GM23248 (cell line): ENCODE results near the gene NFYB. TPM values are rescaled to one million over a fixed set of nuclear protein-coding genes. Genes with fewer than 3 reads are reported as not detected.

Source experiments
- DNase-seq: peaks from one replicate; pipeline ENCODE4 v3.0.0-alpha.2; 2015
- H2AFZ ChIP-seq: fragments of 200-600 bp; sonication (generic); 2 replicates; pipeline ENCODE4 v1.6.1; 2016; ENCODE audit warnings: antibody characterized with exemption
- H3F3A ChIP-seq: fragments of 200-600 bp; sonication (generic); 2 replicates; pipeline ENCODE4 v1.6.1; 2016; ENCODE audit warnings: mild to moderate bottlenecking, antibody characterized with exemption, mixed run types; ENCODE audit not compliant: insufficient read depth
- H3K27ac ChIP-seq: fragments of 200-600 bp; sonication (generic); 2 replicates; pipeline ENCODE4 v1.5.1; 2016; ENCODE audit warnings: mild to moderate bottlenecking
- H3K27me3 ChIP-seq: fragments of 200-600 bp; sonication (generic); replicated peaks from 2 replicates; pipeline ENCODE4 v1.6.1; 2016; ENCODE audit warnings: mild to moderate bottlenecking; ENCODE audit not compliant: insufficient read depth
- H3K36me3 ChIP-seq: fragments of 200-600 bp; sonication (generic); 2 replicates; pipeline ENCODE4 v1.6.1; 2016; ENCODE audit warnings: low read depth, mild to moderate bottlenecking
- H3K4me1 ChIP-seq: fragments of 200-600 bp; sonication (generic); 2 replicates; pipeline ENCODE4 v1.6.1; 2016; ENCODE audit warnings: mild to moderate bottlenecking; ENCODE audit not compliant: insufficient read depth
- H3K4me2 ChIP-seq: fragments of 200-600 bp; sonication (generic); one replicate; pipeline ENCODE4 v1.6.1; 2016; ENCODE audit warnings: mild to moderate bottlenecking; ENCODE audit not compliant: unreplicated experiment
- H3K4me3 ChIP-seq: fragments of 200-600 bp; sonication (generic); 2 replicates; pipeline ENCODE4 v1.5.1; 2016; ENCODE audit warnings: mild to moderate bottlenecking
- H3K79me2 ChIP-seq: fragments of 200-600 bp; sonication (generic); 2 replicates; pipeline ENCODE4 v1.6.1; 2016; ENCODE audit warnings: mild to moderate bottlenecking; ENCODE audit not compliant: insufficient read depth
- H3K9ac ChIP-seq: fragments of 200-600 bp; sonication (generic); 2 replicates; pipeline ENCODE4 v1.6.1; 2016; ENCODE audit warnings: mild to moderate bottlenecking
- H3K9me2 ChIP-seq: fragments of 200-600 bp; sonication (generic); 2 replicates; pipeline ENCODE4 v1.6.1; 2016; ENCODE audit warnings: mixed run types, mild to moderate bottlenecking, moderate library complexity; ENCODE audit not compliant: insufficient read depth
- H3K9me3 ChIP-seq: fragments of 200-600 bp; sonication (generic); one replicate; pipeline ENCODE4 v1.6.1; 2017; ENCODE audit warnings: low read depth
- H4K20me1 ChIP-seq: fragments of 200-600 bp; sonication (generic); 2 replicates; pipeline ENCODE4 v1.6.0; 2016; ENCODE audit not compliant: insufficient read depth
- EZH2 ChIP-seq: fragments of 200-600 bp; sonication (generic); IDR thresholded peaks from 2 replicates; pipeline ENCODE4 v1.6.1; 2018; ENCODE audit warnings: antibody characterized with exemption, mild to moderate bottlenecking; ENCODE audit not compliant: insufficient read depth, poor library complexity, severe bottlenecking
- EZH2phosphoT487 ChIP-seq: fragments of 200-600 bp; sonication (generic); IDR thresholded peaks from 2 replicates; pipeline ENCODE4 v1.6.1; 2018; ENCODE audit warnings: antibody characterized with exemption, moderate library complexity, mild to moderate bottlenecking, low read depth; ENCODE audit not compliant: insufficient read depth
- WGBS, 2 experiments: methylation state at CpG; one replicate each; pipeline ENCODE4 v1.1.6; 2015 to 2017; ENCODE audit warnings: low lambda C conversion rate in 2 of 2, low coverage in 1 of 2; ENCODE audit errors: missing lambda C conversion rate in 2 of 2; 5-methylcytosine and 5-hydroxymethylcytosine counted together
- in situ Hi-C: fragments of 300-500 bp; cut with MboI; formaldehyde crosslinking; loops from 2 replicates; pipeline ENCODE4 v1.15.0; 2020
- polyA plus RNA-seq: library from polyadenylated mRNA; unstranded; fragments of >200 nt; fragmentation: Nextera tagmentation; extraction: Ambion mirVana; gene quantifications from 2 replicates; pipeline ENCODE4 v1.2.1, GENCODE V29; 2016
- total RNA-seq: library from RNA; depleted of rRNA; stranded (reverse); fragments of >200 nt; shearing (Covaris generic); gene quantifications from 2 replicates; pipeline ENCODE4 v1.2.3, GENCODE V29; 2014

Gene NFYB
- total and polyA plus RNA-seq, 2 experiments from 2014 or later = 37.1 to 42.2 TPM

DNA sequence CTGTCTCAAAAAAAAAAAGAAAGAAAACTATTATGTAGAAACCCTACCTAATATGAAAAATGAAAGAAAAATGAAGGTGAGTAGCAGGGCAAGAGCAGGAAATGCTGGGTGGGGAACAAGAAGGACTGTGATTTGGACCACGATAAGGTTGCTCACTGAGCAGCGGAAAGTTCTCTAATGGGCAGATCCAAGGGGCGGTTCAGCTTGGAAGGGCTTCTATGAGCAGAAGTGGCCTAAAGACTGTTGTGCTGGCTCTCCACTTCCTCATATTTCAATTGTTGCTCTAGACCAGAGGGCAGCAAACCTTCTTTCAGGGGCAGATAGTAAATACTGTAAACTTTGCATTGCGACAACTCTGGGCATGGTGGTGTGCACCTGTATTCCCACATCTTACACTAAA, 16.3 kb upstream of the NFYB start:
- H3K4me3 ChIP-seq = no peak overlapping the region
- H3K27ac ChIP-seq = no peak overlapping the region
- no peak overlapping the region for H3K9ac ChIP-seq
- H3K27me3 ChIP-seq = no peaks in the 10 kb centered on the region
- H3F3A ChIP-seq = no peaks in the 10 kb centered on the region
- no peaks in the 10 kb centered on the region for H3K9me3 ChIP-seq
- no peaks in the 10 kb centered on the region for H3K4me1 ChIP-seq
- no peak for TF ChIP-seq EZH2
- no peak for TF ChIP-seq EZH2phosphoT487
- in situ Hi-C loops = no loop called here
- no peak overlapping the region for H3K4me2 ChIP-seq
- 93 to 97% methylated on average over 4 of the region's 4 CpGs for WGBS, 2 experiments
- no peaks in the 10 kb centered on the region for H4K20me1 ChIP-seq
- H3K79me2 ChIP-seq = no peaks in the 10 kb centered on the region
- no peaks in the 10 kb centered on the region for H3K9me2 ChIP-seq
- H3K36me3 ChIP-seq = no peaks in the 10 kb centered on the region
- H2AFZ ChIP-seq = no peak overlapping the region
- DNase-seq = no peak

DNA sequence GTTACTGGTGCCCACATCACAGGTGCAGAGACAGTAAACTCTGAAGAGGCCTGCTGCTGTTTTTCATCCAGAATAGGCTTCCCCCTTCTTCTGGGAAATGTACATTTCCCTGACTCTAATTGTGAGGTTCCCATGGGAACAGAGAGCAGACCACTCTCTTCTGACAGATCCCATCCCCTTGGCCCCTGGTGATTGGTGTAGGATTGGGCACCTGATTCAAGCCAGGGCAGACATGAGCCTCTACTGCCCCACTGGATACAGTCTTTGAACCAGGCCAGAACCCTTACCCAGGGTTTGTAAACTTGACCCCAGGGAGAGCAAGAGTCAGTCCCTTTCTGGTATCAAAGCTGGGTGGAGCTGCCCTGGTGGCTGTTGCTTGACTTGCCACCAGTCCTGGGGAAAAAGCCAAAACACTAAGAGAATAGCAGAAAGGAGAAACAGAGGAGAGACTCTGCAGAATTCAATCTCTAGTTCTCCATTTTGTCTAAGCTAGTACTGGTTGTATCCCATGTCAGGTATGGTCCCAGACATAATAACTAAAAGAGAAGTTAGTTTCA, 14.8 kb upstream of the NFYB start:
- no peaks in the 10 kb centered on the region for H3F3A ChIP-seq
- no peak for TF ChIP-seq EZH2phosphoT487
- no peak for TF ChIP-seq EZH2
- no peak overlapping the region for H2AFZ ChIP-seq
- no peak overlapping the region for H3K4me2 ChIP-seq
- H3K27ac ChIP-seq = no peak overlapping the region
- no peaks in the 10 kb centered on the region for H3K36me3 ChIP-seq
- no peaks in the 10 kb centered on the region for H3K27me3 ChIP-seq
- no peak overlapping the region for H3K9ac ChIP-seq
- in situ Hi-C loops = no loop called here
- no peak overlapping the region for H3K4me3 ChIP-seq
- DNase-seq = no peak
- no peaks in the 10 kb centered on the region for H3K4me1 ChIP-seq
- no peaks in the 10 kb centered on the region for H3K9me3 ChIP-seq
- H3K9me2 ChIP-seq = no peaks in the 10 kb centered on the region
- no peaks in the 10 kb centered on the region for H4K20me1 ChIP-seq
- H3K79me2 ChIP-seq = no peaks in the 10 kb centered on the region

GRCh38 chr12:104150416-104150815, 12.4 kb upstream of the NFYB start:
- H3K36me3 ChIP-seq = no peaks in the 10 kb centered on the region
- H3K9me3 ChIP-seq = no peaks in the 10 kb centered on the region
- H3K9ac ChIP-seq = no peak overlapping the region
- no peak overlapping the region for H3K27ac ChIP-seq
- no peaks in the 10 kb centered on the region for H3K27me3 ChIP-seq
- TF ChIP-seq EZH2 (no peak), EZH2phosphoT487 (no peak)
- H3F3A ChIP-seq = no peaks in the 10 kb centered on the region
- H3K4me2 ChIP-seq = no peak overlapping the region
- no peaks in the 10 kb centered on the region for H4K20me1 ChIP-seq
- WGBS, 2 experiments = 78 to 83% methylated on average over 8 of the region's 8 CpGs
- no peak for DNase-seq
- no peak overlapping the region for H2AFZ ChIP-seq
- no peak overlapping the region for H3K4me3 ChIP-seq
- H3K4me1 ChIP-seq = no peaks in the 10 kb centered on the region
- H3K9me2 ChIP-seq = no peaks in the 10 kb centered on the region
- H3K79me2 ChIP-seq = no peaks in the 10 kb centered on the region
- in situ Hi-C loops = no loop called here

- Histone ChIP-seq H3K9ac (no peak overlapping the region), H4K20me1 (no peaks in the 10 kb centered on the region), H3K79me2 (no peaks in the 10 kb centered on the region), H3K4me1 (no peaks in the 10 kb centered on the region), H2AFZ (no peak overlapping the region), H3F3A (no peaks in the 10 kb centered on the region), H3K9me3 (no peaks in the 10 kb centered on the region), H3K4me2 (no peak overlapping the region), H3K9me2 (no peaks in the 10 kb centered on the region), H3K27me3 (no peaks in the 10 kb centered on the region), H3K4me3 (no peak overlapping the region), H3K36me3 (no peaks in the 10 kb centered on the region), H3K27ac (no peak overlapping the region)
- DNase-seq = no peak
- 69 to 75% methylated on average over 10 to 11 of the region's 11 CpGs for WGBS, 2 experiments
- TF ChIP-seq EZH2phosphoT487 = no peak
- no peak for TF ChIP-seq EZH2
- in situ Hi-C loops = no loop called here
Observed at GRCh38 chr12:104147346-104147745, 9.3 kb upstream of the NFYB start.

DNA sequence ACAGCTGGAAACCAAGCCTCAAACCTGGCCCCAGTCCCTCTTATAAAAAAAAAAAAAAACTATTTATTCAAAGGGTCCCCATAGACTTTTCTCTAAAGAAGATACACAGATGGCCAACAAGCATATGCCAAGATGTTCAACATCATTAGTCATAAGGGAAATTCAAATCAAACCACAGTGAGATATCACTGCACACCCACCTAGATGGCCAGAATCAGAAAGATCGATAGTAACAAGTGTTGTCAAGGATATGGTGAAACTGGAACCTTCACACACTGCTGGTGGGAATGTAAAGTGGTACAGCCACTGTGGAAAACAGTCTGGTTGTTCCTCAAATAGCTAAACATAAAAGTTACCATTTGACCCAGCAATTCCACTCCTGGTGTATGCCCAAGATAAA, 5.9 kb upstream of the NFYB start:
- Histone ChIP-seq H3K9me2 (no peaks in the 10 kb centered on the region), H2AFZ (no peak overlapping the region), H4K20me1 (no peaks in the 10 kb centered on the region), H3K4me1 (0 out of 2 replicates have a peak, but pooled peaks cover 2% of the 10 kb centered on the region), H3K9me3 (no peaks in the 10 kb centered on the region), H3K4me2 (no peak overlapping the region), H3K79me2 (no peaks in the 10 kb centered on the region), H3F3A (no peaks in the 10 kb centered on the region), H3K27me3 (no peaks in the 10 kb centered on the region), H3K27ac (no peak overlapping the region), H3K4me3 (no peak overlapping the region), H3K36me3 (no peaks in the 10 kb centered on the region), H3K9ac (no peak overlapping the region)
- DNase-seq = no peak
- 97 to 100% methylated on average over 1 of the region's 1 CpG for WGBS, 2 experiments
- TF ChIP-seq EZH2 (no peak), EZH2phosphoT487 (no peak)
- in situ Hi-C loops = no loop called here
